GM12874 (cell line): ENCODE measurements around the gene N4BP2L1.

Experiments
- TF ChIP-seq, protein P1 (sequence below): IDR thresholded peaks from 2 replicates; pipeline ENCODE4 v1.5.1; 2011; ENCODE audit warnings: low read depth, mild to moderate bottlenecking, control low read depth, low read length, moderate library complexity; ENCODE audit not compliant: insufficient read depth

N4BP2L1 gene

DNA sequence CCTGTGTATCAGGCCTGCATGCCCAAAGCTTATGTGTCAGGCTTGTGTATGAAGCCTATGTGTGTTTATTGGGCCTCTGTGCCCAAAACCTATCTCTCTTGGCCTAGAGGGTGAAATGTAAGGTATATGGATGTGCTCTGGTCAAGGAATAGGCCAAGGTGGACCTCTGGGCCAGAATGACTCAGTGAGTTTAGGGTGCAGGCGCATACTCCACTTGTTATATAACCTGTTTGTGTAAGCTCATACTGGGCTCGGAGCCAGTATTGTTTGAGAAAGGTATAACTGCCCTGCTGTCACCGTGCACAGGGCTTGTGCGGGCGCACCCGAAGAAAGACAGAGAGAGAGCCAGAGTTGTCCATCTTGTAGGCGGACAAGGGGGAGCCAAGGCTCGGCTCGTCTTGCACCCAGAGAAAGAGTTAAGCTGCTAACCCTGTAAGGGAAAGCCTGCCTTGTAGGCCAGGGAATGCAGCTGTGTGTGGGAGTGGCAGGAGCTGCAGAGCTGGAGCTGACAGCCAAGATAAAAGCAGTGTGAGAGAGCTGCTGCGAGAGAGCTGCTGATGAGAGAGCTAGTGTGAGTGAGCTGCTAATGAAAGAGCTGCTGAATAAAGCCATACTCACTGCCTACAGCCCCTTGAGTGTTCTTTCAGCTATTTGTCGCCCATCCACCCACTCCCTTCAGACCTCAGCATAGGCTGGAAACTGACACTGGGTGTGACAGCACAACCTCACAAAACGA lies 43.4 kb upstream of the N4BP2L1 start:
- TF ChIP-seq, protein P1, sequence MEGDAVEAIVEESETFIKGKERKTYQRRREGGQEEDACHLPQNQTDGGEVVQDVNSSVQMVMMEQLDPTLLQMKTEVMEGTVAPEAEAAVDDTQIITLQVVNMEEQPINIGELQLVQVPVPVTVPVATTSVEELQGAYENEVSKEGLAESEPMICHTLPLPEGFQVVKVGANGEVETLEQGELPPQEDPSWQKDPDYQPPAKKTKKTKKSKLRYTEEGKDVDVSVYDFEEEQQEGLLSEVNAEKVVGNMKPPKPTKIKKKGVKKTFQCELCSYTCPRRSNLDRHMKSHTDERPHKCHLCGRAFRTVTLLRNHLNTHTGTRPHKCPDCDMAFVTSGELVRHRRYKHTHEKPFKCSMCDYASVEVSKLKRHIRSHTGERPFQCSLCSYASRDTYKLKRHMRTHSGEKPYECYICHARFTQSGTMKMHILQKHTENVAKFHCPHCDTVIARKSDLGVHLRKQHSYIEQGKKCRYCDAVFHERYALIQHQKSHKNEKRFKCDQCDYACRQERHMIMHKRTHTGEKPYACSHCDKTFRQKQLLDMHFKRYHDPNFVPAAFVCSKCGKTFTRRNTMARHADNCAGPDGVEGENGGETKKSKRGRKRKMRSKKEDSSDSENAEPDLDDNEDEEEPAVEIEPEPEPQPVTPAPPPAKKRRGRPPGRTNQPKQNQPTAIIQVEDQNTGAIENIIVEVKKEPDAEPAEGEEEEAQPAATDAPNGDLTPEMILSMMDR, result no peak

DNA sequence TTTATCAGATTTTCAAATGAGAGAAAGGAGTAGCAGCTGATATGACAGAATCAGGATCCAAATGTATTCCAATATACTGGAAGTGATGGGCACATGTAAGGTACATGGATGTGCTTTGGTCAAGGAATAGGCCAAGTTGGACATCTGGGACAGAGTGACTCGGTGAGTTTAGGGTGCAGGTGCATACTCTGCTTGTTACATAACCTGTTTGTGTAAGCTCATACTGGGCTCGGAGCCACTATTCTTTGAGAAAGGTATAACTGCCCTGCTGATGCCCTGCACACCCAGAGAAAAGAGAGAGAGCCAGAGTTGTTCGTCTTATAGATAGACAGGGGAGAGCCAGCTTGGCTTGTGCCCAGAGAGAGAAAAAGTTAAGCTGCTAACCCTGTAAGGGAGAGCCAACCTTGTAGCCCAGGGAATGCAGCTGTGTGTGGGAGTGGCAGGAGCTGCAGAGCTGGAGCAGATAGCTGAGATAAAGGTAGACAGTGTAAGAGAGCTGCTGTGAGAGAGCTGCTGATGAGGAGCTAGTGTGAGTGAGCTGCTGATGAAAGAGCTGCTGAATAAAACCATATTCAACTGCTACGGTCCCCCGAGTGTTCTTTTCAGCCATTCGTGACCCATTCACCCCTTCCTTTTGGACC lies 40.7 kb upstream of the N4BP2L1 start:
- TF ChIP-seq, protein P1, result no peak

DNA sequence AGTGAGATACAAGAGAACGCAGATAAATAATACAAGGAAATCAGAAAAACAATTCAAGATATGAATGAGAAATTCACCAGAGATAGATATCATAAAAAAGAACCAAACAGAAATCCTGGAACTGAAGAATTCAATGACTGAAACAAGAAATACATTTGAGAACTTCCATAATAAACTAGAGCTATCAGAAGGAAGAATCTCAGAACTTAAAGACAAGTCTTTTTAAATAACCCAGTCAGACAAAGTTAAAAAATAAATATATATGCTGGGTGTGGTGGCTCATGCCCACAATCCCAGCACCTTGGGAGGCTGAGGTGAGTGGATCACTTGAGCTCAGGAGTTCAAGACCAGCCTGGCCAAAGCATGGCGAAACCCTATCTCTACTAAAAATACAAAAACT lies 28.7 kb upstream of the N4BP2L1 start:
- TF ChIP-seq, protein P1, result no peak

DNA sequence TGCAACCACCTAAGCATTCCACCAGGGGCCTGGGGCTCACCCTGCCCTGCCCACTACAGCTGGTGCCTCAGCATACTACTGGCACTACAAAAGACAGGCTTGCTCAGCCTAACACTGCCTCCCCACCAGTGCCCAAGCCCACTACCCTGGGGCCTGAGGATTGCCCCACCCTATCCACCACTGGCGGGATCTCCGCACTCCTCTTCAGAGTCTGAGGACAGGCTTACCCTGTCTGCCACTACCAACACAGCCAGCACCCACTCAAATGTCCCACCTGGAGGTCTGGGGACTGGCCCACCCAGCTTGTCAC lies 27.6 kb upstream of the N4BP2L1 start:
- TF ChIP-seq, protein P1, result no peak

DNA sequence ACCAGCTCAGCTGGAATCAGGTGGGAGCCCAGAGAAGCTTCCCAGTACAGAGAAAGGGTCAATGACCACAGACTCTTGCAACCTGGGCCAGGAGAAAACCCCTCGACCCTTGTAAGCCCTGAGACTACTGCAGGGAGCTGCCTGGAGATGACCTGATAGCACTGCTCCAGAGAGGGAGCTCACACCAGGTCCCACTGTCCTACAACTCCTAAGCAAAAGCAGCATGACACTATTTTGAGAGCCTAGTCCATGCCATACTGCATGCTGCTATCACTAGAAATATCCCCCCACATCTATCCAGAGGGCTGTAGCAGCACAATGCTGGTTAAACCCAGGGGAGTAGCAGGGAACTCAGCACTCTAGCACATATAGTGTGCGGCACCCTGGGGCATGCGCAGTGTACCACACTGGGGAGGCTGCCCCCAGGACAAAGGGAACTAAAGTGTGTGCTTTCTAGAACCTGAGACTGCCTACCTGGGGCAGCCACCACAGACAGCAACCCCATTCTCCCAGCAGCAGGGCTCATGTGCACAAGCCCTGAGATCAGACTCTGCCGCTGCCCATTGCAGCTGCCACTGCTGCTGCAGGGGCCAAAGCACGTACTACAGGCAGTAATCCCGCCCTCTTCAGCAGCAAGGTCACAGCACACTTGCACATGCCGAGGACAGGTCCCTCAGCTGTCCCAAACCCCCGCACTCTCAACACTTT lies 27.1 kb upstream of the N4BP2L1 start:
- TF ChIP-seq, protein P1, result no peak

DNA sequence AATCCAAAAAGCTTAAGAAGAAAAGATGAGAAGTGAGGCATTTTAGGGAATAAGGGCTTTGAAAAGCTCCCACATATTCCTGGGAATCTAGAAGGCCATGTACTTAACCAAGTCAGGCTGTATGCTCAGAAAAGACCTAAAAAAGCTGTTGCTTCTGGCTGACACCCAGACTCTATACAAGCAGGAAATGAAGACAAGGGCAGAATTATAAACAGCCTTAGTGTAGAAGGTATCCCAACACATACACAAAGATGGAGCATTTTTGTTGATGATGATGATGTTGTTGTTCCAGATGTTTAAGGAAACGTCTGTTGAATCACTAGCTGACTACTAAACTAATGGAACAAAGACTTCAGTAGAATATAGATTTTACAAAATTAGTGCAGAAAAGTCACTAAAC lies 26.1 kb upstream of the N4BP2L1 start:
- TF ChIP-seq, protein P1, result no peak

DNA sequence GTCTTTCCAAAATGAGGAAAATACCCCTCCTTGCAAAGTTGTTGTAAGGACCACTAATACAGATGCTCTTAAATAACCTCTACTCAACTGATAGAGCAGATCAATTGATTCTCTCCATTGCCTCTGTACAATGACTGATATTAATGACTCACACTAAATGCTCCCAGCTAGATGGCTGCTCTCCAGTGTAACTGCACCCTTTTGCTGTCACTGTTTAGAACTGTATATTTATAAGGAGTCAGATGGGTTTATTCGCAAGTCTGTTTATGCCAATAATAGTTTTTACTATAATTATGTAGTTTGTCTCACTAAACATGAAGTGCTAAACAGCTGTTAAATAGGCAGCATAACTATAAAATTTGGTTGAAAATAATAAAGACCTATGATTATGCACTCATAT lies 21.0 kb upstream of the N4BP2L1 start:
- TF ChIP-seq, protein P1, result no peak
